ENCODE results near the gene TH.
A peak's percentile ranks its signal among the peaks of the same experiment; 100 is the strongest.

Gene TH
- long read RNA-seq, donor 1, result 0 reads
- long read RNA-seq, donor 2, result 0 reads
- long read RNA-seq, donor 3, result 0 reads
- long read RNA-seq, donor 4, result 0 reads
- long read RNA-seq, donor 5, result 0 reads
- long read RNA-seq, donor 6, result 0 reads
- long read RNA-seq, donor 7, result 0 reads
- long read RNA-seq, donor 8, result 0 reads

DNA sequence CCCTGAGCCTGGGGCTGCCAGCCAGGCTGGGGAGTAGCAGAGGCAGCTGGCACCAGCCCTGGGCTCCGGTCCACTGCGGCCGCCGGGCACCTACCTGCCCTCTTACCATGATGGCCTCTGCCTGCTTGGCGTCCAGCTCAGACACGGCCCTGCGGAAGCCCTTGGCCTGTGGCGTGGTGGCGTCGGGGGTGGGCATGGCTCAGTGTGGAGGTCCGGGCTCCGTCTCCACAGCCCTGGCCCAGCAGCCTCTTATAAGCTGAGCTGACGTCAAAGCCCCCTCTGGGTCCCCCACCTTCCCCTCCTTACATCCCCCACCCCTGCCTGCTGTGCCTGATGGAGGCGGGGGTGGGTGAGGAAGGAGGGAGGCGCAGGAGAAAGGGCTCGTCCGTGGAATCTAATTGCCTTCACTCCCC is at the start of gene TH:
TH (minus strand) TSS at position 225 of the 413 bp plus-strand sequence; CDS start at position 196, 29 bp downstream.
- no peak for DNase-seq

GRCh38 chr11:2221024-2221423 is 49.4 kb upstream of the TH start:
- DNase-seq, result no peak

GRCh38 chr11:2220173-2220771 is 48.7 kb upstream of the TH start:
- DNase-seq, result no peak

- no peak for DNase-seq
These were observed 47.9 kb upstream of the TH start for GRCh38 chr11:2219318-2220017.

GRCh38 chr11:2218031-2218633 is 46.5 kb upstream of the TH start:
- no peak for DNase-seq

DNA sequence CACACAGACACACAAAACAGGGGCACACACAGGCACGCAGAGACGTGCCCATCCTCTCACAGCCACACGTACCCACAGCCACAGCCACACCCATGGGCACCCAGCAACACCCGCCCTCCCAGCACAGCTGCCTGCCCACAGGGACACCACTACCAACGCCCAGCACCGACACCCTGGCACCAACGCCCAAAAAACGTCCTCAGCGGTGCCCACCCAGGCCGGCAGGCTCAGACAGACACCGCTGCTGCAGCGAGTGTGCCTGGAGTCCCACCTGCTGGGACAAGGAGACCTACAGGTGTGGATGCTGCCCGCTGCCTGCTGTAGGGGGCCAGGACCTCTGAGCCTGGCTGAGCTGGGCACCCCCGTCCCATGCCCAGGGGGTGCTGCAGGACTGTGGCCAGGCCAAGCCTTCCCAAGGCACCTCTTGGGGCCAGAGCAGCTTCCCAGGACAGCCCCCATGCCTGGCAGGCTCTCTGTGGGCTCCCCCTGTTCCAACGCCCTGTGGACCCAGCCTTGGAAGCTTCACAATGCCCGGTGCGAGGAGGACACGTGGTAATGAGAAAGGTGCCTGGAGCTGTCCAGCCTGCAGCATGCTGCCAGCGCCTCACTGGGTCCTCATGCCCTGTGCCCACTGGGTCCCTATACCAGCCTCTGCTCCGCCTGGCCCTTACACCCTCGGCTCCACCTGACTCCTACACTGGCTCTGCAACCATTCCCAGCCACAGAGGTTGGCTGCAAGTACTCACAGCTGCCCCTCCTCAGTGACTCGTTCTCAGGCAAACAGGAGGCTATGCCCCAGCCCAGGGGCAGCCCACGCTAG is 45.8 kb upstream of the TH start:
- DNase-seq, result peak; percentile 26

DNA sequence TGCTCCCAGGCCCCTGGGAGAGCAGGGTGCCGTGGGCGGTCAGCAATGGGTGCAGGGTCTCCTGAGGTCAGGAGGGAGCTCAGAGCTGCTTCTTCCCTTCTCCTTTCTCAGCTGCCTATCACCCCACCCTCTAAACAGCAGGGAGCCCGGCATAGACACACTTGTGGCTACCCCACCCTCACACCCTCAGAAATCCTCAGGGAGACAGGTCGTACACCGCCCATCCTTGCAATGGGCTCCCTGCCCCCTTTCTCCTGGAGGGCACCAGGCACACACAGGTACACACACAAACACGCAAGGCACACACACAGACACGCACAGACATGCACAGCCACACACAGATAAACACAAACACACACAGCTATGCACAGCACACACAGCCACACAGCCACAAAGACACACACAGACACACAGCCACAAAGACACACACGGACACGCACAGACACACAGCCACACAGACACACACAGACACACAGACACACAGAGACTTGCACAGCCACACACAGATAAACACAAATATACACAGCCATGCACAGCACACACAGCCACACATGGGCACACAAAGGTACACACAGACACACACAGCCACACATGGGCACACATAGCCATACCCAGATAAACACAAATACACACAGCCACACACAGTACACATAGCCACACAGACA is 44.9 kb upstream of the TH start:
- DNase-seq, result no peak

GRCh38 chr11:2215561-2216399 is 44.2 kb upstream of the TH start:
- no peak for DNase-seq

GRCh38 chr11:2215230-2215560 is 43.6 kb upstream of the TH start:
- DNase-seq, result no peak

GRCh38 chr11:2214527-2215229 is 43.1 kb upstream of the TH start:
- DNase-seq, result no peak

GRCh38 chr11:2213890-2214526 is 42.4 kb upstream of the TH start:
- DNase-seq, result no peak

DNA sequence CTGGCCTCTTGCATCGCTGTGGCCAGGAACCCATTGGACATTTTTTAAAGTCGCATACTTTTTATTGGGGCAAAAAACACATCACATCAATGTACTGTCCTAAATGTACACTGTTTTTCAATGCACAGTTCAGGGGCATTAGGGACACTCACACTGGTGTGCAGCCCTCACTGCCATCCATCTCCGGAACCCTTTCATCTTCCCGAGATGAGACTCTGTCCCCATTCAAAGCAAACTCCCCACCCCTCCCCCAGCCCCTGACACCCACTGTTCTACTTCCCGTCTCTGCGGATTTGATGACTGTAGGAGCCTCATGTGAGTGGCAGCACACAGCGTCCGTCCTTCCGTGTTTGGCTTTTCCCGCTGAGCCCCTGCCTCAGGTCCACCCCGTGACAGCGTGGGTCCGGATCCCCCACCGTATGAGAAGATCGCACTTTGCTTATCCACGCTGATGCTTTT is 41.8 kb upstream of the TH start:
- DNase-seq, result no peak

DNA sequence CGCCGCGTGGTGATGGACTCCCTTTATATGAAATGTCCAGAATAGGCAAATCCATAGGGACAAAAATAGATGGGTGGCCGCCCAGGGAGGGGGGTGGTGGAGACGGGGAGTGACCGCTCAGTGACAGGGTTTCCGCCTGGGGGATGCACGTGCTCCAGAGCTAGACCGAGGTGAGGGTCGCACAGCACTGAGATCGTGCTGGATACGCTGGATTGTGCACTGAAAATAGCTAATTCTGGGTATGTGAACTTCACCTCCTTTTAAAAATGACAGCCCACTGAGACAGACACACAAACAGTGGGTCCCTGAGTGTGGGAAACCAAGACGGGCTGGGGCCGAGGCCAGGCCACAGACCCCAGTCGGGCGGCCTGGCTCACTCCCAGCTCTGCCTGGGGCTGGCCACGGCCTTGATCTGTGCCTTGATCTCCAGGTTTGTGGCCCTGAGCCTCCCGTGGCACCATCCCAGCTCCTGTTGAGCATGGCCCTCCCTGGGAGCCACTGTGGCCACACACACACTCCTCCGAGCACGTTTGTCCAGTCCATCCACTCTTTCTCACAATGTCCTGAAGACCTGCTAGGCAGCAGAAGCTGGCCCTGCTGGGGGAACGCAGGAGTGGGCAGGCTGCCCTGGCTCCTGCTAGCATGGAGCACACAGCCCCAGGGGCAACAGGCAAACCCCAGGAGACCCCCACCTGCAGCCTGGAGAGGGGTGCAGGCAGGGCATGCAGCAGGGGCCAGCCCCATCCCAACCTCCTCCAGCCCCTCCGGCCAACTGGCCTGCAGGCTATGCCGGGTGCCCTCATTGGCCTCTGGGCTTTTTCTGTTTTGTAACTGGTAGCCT is 41.0 kb upstream of the TH start:
- no peak for DNase-seq

GRCh38 chr11:2211113-2211971 is 39.7 kb upstream of the TH start:
- DNase-seq, result no peak

DNA sequence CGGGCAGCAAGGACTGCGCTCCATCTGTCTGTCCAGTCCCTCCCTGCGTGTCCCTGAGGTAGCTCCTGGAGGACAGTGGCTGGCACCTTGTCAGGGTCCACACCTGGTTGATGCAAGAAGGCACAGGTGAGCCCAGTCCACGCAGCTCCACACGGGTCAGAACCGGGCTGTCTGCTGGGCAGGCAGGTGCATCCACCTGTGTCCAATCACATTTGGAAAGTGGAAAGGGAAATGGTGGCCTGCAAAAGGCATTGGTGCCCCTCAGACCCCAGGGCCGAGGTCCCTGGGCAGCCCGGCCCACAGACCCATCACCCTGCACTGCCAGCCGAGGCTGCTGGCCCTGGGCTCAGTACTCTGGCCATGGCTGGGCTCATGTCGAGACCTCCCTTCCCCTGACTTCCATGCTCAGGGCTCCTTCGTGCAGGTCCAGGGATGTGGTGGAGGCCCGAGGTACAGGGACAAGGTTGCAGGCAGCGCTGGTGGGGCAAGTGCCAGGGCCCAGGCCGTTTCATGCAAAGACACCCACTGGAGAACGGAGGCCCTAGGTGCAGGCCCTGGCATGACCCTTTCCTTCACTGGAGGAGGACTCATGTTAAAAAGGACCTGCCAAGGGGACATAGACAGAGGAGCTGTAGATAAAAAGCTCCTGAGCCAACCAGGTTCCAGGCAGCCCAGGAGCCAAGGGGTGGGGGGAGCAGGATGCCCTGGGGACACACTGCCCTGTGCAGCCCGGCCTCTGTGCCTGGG is 38.9 kb upstream of the TH start:
- DNase-seq, result no peak

- no peak for DNase-seq
These were observed 38.3 kb upstream of the TH start for GRCh38 chr11:2209900-2210321.

DNA sequence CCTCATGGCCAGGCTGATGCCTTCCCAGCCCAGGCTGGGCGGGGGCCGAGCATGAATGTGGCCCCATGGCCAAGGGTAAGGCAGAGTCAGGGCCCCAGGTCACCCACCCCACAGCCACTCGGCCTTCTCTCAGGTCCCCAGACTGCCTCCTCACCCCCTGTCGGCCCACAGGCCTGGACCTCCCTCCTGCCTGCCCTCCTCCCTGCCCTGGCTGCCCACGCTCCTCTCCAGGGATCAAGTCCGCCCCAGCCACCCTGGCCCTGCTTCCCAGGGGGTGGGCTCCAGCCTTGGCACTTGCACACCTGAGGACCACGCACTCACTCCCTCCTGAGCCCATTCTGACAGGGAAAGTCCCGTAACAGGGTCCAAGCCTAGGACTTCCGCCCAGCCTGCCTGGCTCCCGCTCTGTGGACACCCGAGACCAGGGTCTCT is 37.8 kb upstream of the TH start:
- DNase-seq, result no peak

Data from right kidney (tissue), 9 donors.